CD4-positive, alpha-beta T cell (primary cell): Measurements from ENCODE around the gene ACACA. TPM values are rescaled to one million over a fixed set of nuclear protein-coding genes. Genes with fewer than 3 reads are reported as not detected.
A peak's percentile ranks its signal among the peaks of the same experiment; 100 is the strongest.

Experiments
- ATAC-seq: fragments of 200-7000 bp; cut with Tn5 transposase; one replicate; pipeline ENCODE4 v1.10.0; 2022; ENCODE audit warnings: mild to moderate bottlenecking; ENCODE audit not compliant: poor library complexity
- CTCF ChIA-PET: fragments of 350-600 bp; sonication (Branson Sonifier 250); formaldehyde crosslinking; loops from one replicate; lab custom pipeline; 2021; ENCODE audit warnings: antibody characterized with exemption, inconsistent platforms; lab: Charles Lee
- POLR2A ChIA-PET: fragments of 350-600 bp; sonication (Branson Sonifier 250); formaldehyde crosslinking; loops from one replicate; lab custom pipeline; 2021; ENCODE audit warnings: antibody characterized with exemption, inconsistent platforms; lab: Charles Lee
- DNase-seq, 14 experiments: peaks; one replicate each; pipeline ENCODE4 v3.0.0-alpha.2; 2013 to 2020; ENCODE audit warnings: mixed read lengths in 2 of 14
- H3K27ac ChIP-seq, 2 donors: one replicate each; pipeline versions ENCODE4 v1.5.1 to v1.7.0; 2013; ENCODE audit warnings: low read length in 2 of 2, low read depth in 1 of 2, mild to moderate bottlenecking in 1 of 2
- H3K27me3 ChIP-seq, 2 experiments: 1 replicate in 1 of 2; 2 replicates in 1 of 2; pipeline versions ENCODE4 v1.6.1 to v1.7.0; 2013; ENCODE audit warnings: low read length in 2 of 2, control low read depth in 1 of 2, mild to moderate bottlenecking in 1 of 2, moderate library complexity in 1 of 2; ENCODE audit not compliant: insufficient read depth in 2 of 2, control insufficient read depth in 1 of 2
- H3K36me3 ChIP-seq: one replicate; pipeline ENCODE4 v1.6.1; 2013; ENCODE audit warnings: low read length, control low read depth; ENCODE audit not compliant: insufficient read depth
- H3K4me1 ChIP-seq: one replicate; pipeline ENCODE4 v1.6.1; 2013; ENCODE audit warnings: low read length, control low read depth; ENCODE audit not compliant: insufficient read depth
- H3K4me3 ChIP-seq: one replicate; pipeline ENCODE4 v1.5.1; 2013; ENCODE audit warnings: mild to moderate bottlenecking, low read length, moderate library complexity
- H3K9me3 ChIP-seq, 2 experiments: 1 replicate in 1 of 2; 2 replicates in 1 of 2; pipeline versions ENCODE4 v1.6.1 to v1.7.0; 2013; ENCODE audit warnings: low read length in 2 of 2, mild to moderate bottlenecking in 2 of 2, control low read depth in 1 of 2, moderate library complexity in 1 of 2; ENCODE audit not compliant: control insufficient read depth in 1 of 2, insufficient read depth in 1 of 2
- H3K27ac Mint-ChIP-seq: one replicate; pipeline ENCODE4 v1.8.0; 2020; ENCODE audit warnings: mixed read lengths
- H3K27me3 Mint-ChIP-seq: one replicate; pipeline ENCODE4 v1.8.0; 2021; ENCODE audit warnings: mixed read lengths
- H3K36me3 Mint-ChIP-seq: one replicate; pipeline ENCODE4 v1.8.0; 2021; ENCODE audit warnings: low read depth, mixed read lengths
- H3K4me1 Mint-ChIP-seq: one replicate; pipeline ENCODE4 v1.8.0; 2021; ENCODE audit warnings: low read depth, mixed read lengths
- H3K4me3 Mint-ChIP-seq: one replicate; pipeline ENCODE4 v1.8.0; 2020; ENCODE audit warnings: mild to moderate bottlenecking, mixed read lengths
- H3K9me3 Mint-ChIP-seq: one replicate; pipeline ENCODE4 v1.8.0; 2020; ENCODE audit warnings: mixed read lengths
- CTCF ChIP-seq: fragments of 200-600 bp; IDR thresholded peaks from one replicate; pipeline ENCODE4 v1.8.0; 2022; ENCODE audit warnings: antibody characterized with exemption, mild to moderate bottlenecking
- intact Hi-C, 2 experiments: fragments of 100-400 bp; cut with DNase I in 1 of 2; cut with micrococcal nuclease in 1 of 2; formaldehyde crosslinking; loops; one replicate each; pipeline versions ENCODE4 v1.15.1 to v1.9.0; 2023 to 2025; cut with DNase I, micrococcal nuclease
- total RNA-seq, 174 experiments: library from RNA in 2 of 174; stranded (reverse) in 2 of 174; gene quantifications; one replicate each; pipeline ENCODE4 v1.2.3 and lab custom pipeline; 2021 to 2026

Gene ACACA
- total RNA-seq, 2 experiments from 2014 or later: 26.0 to 28.9 TPM

DNA sequence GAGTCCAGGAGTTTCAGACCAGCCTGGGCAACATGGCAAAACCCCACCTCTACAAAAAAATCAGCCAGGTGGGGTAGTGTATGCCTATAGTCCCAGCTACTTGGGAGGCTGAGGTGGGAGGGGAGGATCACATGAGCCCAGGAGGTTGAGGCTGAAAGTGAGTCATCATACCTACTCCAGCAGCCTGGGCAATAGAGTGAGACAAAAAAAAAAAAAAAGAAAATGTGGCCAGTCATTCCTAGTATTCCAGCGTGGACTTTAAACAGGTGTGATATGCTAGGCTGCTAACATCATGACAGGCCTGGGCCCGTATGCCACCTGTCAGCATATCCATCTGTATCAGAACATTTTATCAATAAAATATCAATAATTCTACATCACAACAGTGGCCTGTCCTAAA lies 314.6 kb downstream of the ACACA start:
- Mint-ChIP-seq H3K4me1 (peaks cover 55% of the 10 kb centered on the region), H3K27me3 (no peaks in the 10 kb centered on the region), H3K4me3 (no peak overlapping the region), H3K36me3 (peaks cover 33% of the 10 kb centered on the region), H3K27ac (peak overlapping the region; percentile 70), H3K9me3 (no peaks in the 10 kb centered on the region)
- H3K4me1 ChIP-seq: peaks cover 33% of the 10 kb centered on the region
- no peak for TF ChIP-seq CTCF
- no peak for ATAC-seq
- no peak overlapping the region for H3K4me3 ChIP-seq
- peaks cover 18% of the 10 kb centered on the region for H3K36me3 ChIP-seq
- POLR2A ChIA-PET: no interaction called here
- intact Hi-C loops: no loop called here
- DNase-seq: no peak
- no peaks in the 10 kb centered on the region for H3K9me3 ChIP-seq
- no peaks in the 10 kb centered on the region for H3K27me3 ChIP-seq
- H3K27ac ChIP-seq: no peak overlapping the region
- CTCF ChIA-PET: no interaction called here

GRCh38 chr17:37090941-37091340 lies 315.7 kb downstream of the ACACA start:
- no peak overlapping the region for H3K4me3 ChIP-seq
- Mint-ChIP-seq H3K9me3 (no peaks in the 10 kb centered on the region), H3K27me3 (no peaks in the 10 kb centered on the region), H3K36me3 (peaks cover 29% of the 10 kb centered on the region), H3K27ac (peak overlapping the region; percentile 89), H3K4me3 (no peak overlapping the region), H3K4me1 (peaks cover 56% of the 10 kb centered on the region)
- H3K4me1 ChIP-seq: peaks cover 33% of the 10 kb centered on the region
- peaks cover 17% of the 10 kb centered on the region for H3K36me3 ChIP-seq
- intact Hi-C loops: loop anchor here in 1 of 2 experiments (2.0 kb wide), 1 partner anchor 56 kb away; no protein-coding TSS in a partner anchor
- peak overlapping the region; percentile 72 to 91 for H3K27ac ChIP-seq
- no peaks in the 10 kb centered on the region for H3K9me3 ChIP-seq
- no peak for DNase-seq
- no peak for ATAC-seq
- TF ChIP-seq CTCF: no peak
- POLR2A ChIA-PET: interaction anchor here (0.5 to 1.5 kb wide), 2 partner anchors 33 to 490 kb away, joined by 3 to 7 read pairs; partner anchors contain the start of gene MRM1
- H3K27me3 ChIP-seq: no peaks in the 10 kb centered on the region
- CTCF ChIA-PET: interaction anchor here (2.5 kb wide), 1 partner anchor 43 kb away, joined by 9 read pairs; no protein-coding TSS in a partner anchor

DNA sequence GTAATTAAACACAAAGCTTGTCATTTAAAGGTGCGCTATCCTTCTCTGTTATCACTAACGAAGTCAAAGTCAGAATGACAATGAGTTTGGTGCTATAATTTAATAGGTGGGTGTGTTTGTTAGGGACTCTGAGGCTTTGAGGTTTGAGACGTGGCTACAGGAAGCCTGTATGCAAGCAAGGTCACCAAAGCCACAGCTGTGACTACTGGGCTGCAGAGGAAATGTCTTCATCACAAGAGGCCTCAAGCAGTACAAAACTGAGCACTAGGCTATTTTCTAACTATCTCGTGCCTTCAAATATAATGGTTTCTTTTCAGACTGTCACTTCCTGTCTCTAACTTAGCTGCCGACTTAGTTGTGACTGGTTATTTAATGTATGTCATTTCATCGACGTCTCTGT lies 316.7 kb downstream of the ACACA start:
- no peak overlapping the region for H3K4me3 ChIP-seq
- Mint-ChIP-seq H3K36me3 (peaks cover 30% of the 10 kb centered on the region), H3K4me1 (peaks cover 53% of the 10 kb centered on the region), H3K27ac (peak overlapping the region; percentile 89), H3K9me3 (no peaks in the 10 kb centered on the region), H3K27me3 (no peaks in the 10 kb centered on the region), H3K4me3 (peak overlapping the region; percentile 54)
- H3K27me3 ChIP-seq: no peaks in the 10 kb centered on the region
- ATAC-seq (peak; percentile 89), DNase-seq (peak in 13 of 14 experiments; percentile 7 to 87 (median 45))
- TF ChIP-seq CTCF: no peak
- H3K27ac ChIP-seq: peak overlapping the region; percentile 56 to 91
- H3K36me3 ChIP-seq: peaks cover 14% of the 10 kb centered on the region
- no peaks in the 10 kb centered on the region for H3K9me3 ChIP-seq
- ChIA-PET CTCF (interaction anchor here (2.5 kb wide), 1 partner anchor 42 kb away, joined by 9 read pairs; no protein-coding TSS in a partner anchor), POLR2A (interaction anchor here (0.6 to 1.5 kb wide), 2 partner anchors 19 to 489 kb away, joined by 3 to 7 read pairs; partner anchors contain the start of gene MRM1)
- H3K4me1 ChIP-seq: peaks cover 33% of the 10 kb centered on the region
- intact Hi-C loops: loop anchor here in 1 of 2 experiments (2.0 kb wide), 1 partner anchor 57 kb away; no protein-coding TSS in a partner anchor
